Fibroblast of lung (primary cell): ENCODE results near the gene SRRM2. TPM values are rescaled to one million over a fixed set of nuclear protein-coding genes. Genes with fewer than 3 reads are reported as not detected.

Experiments
- DNase-seq, 2 donors: peaks; one replicate each; pipeline versions ENCODE4 v3.0.0 to v3.0.0-alpha.2; 2010; ENCODE audit warnings: low read depth in 2 of 2
- H2AFZ ChIP-seq: 2 replicates; pipeline ENCODE4 v1.5.1; 2012; ENCODE audit warnings: low read length, control low read depth, inconsistent platforms
- H3K27ac ChIP-seq: 2 replicates; pipeline ENCODE4 v1.5.1; 2011; ENCODE audit warnings: low read length, control low read depth; ENCODE audit not compliant: insufficient read depth
- H3K27me3 ChIP-seq: 2 replicates; pipeline ENCODE4 v1.5.1; 2011; ENCODE audit warnings: mild to moderate bottlenecking, low read length; ENCODE audit not compliant: control insufficient read depth, insufficient read depth
- H3K36me3 ChIP-seq: 2 replicates; pipeline ENCODE4 v1.5.1; 2011; ENCODE audit warnings: low read length; ENCODE audit not compliant: control insufficient read depth, insufficient read depth
- H3K4me1 ChIP-seq: 2 replicates; pipeline ENCODE4 v1.5.1; 2011; ENCODE audit warnings: low read length; ENCODE audit not compliant: control insufficient read depth, insufficient read depth; ENCODE audit errors: extremely low read depth
- H3K4me2 ChIP-seq: 2 replicates; pipeline ENCODE4 v1.5.1; 2011; ENCODE audit warnings: low read length, control low read depth; ENCODE audit not compliant: insufficient read depth; ENCODE audit errors: extremely low read depth
- H3K4me3 ChIP-seq, 4 experiments: fragments of 200-600 bp in 1 of 4; sonication (generic) in 1 of 4; replicated peaks in 1 of 4; 2 replicates each; pipeline ENCODE4 v1.5.1; 2011 to 2016; ENCODE audit warnings: low read length in 4 of 4, low read depth in 3 of 4, mild to moderate bottlenecking in 3 of 4, control low read depth in 2 of 4, inconsistent platforms in 1 of 4, mixed read lengths in 1 of 4; ENCODE audit not compliant: insufficient read depth in 1 of 4; ENCODE audit errors: control extremely low read depth in 1 of 4
- H3K79me2 ChIP-seq: 2 replicates; pipeline ENCODE4 v1.5.1; 2012; ENCODE audit warnings: mild to moderate bottlenecking, low read length, inconsistent platforms; ENCODE audit not compliant: control insufficient read depth, insufficient read depth
- H3K9ac ChIP-seq: 2 replicates; pipeline ENCODE4 v1.5.1; 2011; ENCODE audit warnings: mild to moderate bottlenecking, low read length, control low read depth; ENCODE audit not compliant: insufficient read depth
- H3K9me3 ChIP-seq: 2 replicates; pipeline ENCODE4 v1.5.1; 2012; ENCODE audit warnings: low read depth, low read length; ENCODE audit not compliant: control insufficient read depth, insufficient read depth
- H4K20me1 ChIP-seq: 2 replicates; pipeline ENCODE4 v1.5.1; 2011; ENCODE audit warnings: low read length; ENCODE audit not compliant: control insufficient read depth, insufficient read depth; ENCODE audit errors: extremely low read depth
- EZH2 ChIP-seq: IDR thresholded peaks from 2 replicates; pipeline ENCODE4 v1.5.1; 2012; ENCODE audit warnings: low read length, control low read depth, mild to moderate bottlenecking; ENCODE audit errors: missing control alignments
- polyA plus RNA-seq, 2 donors: library from polyadenylated mRNA; depleted of rRNA in 1 of 2; stranded (reverse) in 1 of 2; unstranded in 1 of 2; fragments of >200 nt; gene quantifications; 2 replicates each; pipeline ENCODE4 v1.2.1, GENCODE V29; 2011 to 2012; ENCODE audit warnings: missing spikeins in 1 of 2
- total RNA-seq: library from RNA; depleted of rRNA; stranded (reverse); fragments of >200 nt; gene quantifications from 2 replicates; pipeline ENCODE4 v1.2.1, GENCODE V29; 2014
- TF ChIP-seq, protein P1 (sequence below), 2 donors: IDR thresholded peaks in 1 of 2; conservative IDR thresholded peaks in 1 of 2; 1 replicate in 1 of 2; 2 replicates in 1 of 2; pipeline ENCODE4 v1.5.1; 2011 to 2012; ENCODE audit warnings: low read length in 2 of 2, control low read depth in 1 of 2, inconsistent platforms in 1 of 2, low read depth in 1 of 2, mild to moderate bottlenecking in 1 of 2

SRRM2 gene
- total and polyA plus RNA-seq, 2 donors (not counting 1 experiment from before 2014, with no cell fraction given) = 55.2 to 74.3 TPM

DNA sequence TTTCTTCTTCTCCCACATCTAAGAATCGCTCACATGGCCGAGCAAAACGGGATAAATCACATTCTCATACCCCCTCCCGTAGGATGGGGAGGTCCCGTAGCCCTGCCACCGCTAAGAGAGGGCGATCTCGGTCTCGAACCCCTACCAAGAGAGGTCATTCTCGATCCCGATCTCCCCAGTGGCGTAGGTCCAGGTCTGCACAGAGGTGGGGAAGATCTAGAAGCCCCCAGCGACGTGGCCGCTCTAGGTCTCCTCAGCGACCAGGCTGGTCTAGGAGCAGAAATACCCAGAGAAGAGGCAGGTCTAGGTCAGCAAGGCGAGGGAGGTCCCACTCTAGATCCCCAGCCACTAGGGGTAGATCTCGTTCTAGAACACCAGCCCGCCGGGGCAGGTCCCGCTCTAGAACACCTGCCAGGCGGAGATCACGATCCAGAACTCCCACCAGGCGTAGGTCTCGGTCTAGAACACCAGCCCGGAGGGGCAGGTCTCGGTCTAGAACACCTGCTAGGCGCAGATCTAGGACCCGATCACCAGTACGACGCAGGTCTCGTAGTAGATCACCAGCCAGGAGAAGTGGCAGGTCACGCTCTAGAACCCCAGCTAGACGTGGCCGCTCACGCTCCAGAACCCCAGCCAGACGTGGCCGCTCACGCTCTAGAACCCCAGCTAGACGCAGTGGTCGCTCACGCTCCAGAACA is 9.6 kb downstream of the SRRM2 start:
- Histone ChIP-seq H3K79me2 (peaks cover 90% of the 10 kb centered on the region), H3K27me3 (no peaks in the 10 kb centered on the region), H3K27ac (no peak overlapping the region), H3K4me1 (peaks cover 2% of the 10 kb centered on the region), H3K36me3 (peaks cover 66% of the 10 kb centered on the region), H2AFZ (no peak overlapping the region), H4K20me1 (peaks cover 2% of the 10 kb centered on the region), H3K4me2 (no peak overlapping the region), H3K9me3 (no peaks in the 10 kb centered on the region), H3K9ac (no peak overlapping the region), H3K4me3 (no peak overlapping the region)
- DNase-seq = no peak
- TF ChIP-seq, protein P1, sequence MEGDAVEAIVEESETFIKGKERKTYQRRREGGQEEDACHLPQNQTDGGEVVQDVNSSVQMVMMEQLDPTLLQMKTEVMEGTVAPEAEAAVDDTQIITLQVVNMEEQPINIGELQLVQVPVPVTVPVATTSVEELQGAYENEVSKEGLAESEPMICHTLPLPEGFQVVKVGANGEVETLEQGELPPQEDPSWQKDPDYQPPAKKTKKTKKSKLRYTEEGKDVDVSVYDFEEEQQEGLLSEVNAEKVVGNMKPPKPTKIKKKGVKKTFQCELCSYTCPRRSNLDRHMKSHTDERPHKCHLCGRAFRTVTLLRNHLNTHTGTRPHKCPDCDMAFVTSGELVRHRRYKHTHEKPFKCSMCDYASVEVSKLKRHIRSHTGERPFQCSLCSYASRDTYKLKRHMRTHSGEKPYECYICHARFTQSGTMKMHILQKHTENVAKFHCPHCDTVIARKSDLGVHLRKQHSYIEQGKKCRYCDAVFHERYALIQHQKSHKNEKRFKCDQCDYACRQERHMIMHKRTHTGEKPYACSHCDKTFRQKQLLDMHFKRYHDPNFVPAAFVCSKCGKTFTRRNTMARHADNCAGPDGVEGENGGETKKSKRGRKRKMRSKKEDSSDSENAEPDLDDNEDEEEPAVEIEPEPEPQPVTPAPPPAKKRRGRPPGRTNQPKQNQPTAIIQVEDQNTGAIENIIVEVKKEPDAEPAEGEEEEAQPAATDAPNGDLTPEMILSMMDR (conservative IDR thresholded peaks at IDR 0.05 in 1 of 2, IDR thresholded peaks at IDR 0.05 in 1 of 2; ENCODE audit: low read depth in 1 of 2, low read length in 2 of 2) = no peak
- no peak for TF ChIP-seq EZH2

DNA sequence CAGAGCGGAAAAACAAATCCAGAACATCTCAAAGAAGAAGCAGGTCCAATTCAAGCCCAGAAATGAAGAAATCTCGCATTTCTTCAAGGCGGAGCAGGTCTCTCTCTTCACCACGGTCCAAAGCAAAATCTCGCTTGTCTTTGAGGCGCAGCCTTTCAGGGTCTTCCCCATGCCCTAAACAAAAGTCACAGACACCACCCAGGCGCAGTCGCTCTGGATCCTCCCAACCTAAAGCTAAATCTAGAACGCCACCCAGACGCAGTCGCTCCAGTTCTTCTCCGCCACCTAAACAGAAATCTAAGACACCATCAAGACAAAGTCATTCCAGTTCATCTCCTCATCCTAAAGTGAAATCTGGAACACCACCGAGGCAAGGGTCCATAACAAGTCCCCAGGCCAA is 10.3 kb downstream of the SRRM2 start:
- H2AFZ ChIP-seq = no peak overlapping the region
- TF ChIP-seq EZH2 = no peak
- TF ChIP-seq, protein P1 (conservative IDR thresholded peaks at IDR 0.05 in 1 of 2, IDR thresholded peaks at IDR 0.05 in 1 of 2; ENCODE audit: low read depth in 1 of 2, low read length in 2 of 2) = no peak
- H3K79me2 ChIP-seq = peaks cover 90% of the 10 kb centered on the region
- H4K20me1 ChIP-seq = peaks cover 4% of the 10 kb centered on the region
- H3K4me1 ChIP-seq = peaks cover 2% of the 10 kb centered on the region
- H3K36me3 ChIP-seq = peaks cover 68% of the 10 kb centered on the region
- H3K9me3 ChIP-seq = no peaks in the 10 kb centered on the region
- DNase-seq = no peak
- no peak overlapping the region for H3K27ac ChIP-seq
- H3K9ac ChIP-seq = no peak overlapping the region
- H3K4me2 ChIP-seq = no peak overlapping the region
- H3K27me3 ChIP-seq = no peaks in the 10 kb centered on the region
- H3K4me3 ChIP-seq = no peak overlapping the region

DNA sequence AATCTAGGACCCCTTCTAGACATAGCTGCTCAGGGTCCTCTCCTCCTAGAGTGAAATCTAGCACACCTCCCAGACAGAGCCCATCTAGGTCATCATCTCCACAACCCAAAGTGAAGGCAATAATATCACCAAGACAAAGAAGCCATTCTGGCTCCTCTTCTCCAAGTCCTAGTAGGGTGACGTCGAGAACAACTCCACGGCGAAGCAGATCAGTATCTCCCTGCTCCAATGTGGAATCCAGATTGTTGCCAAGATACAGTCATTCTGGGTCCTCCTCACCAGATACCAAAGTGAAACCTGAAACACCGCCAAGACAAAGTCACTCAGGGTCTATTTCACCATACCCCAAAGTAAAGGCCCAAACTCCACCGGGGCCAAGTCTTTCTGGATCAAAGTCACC is 10.7 kb downstream of the SRRM2 start:
- Histone ChIP-seq H3K4me2 (no peak overlapping the region), H3K9me3 (no peaks in the 10 kb centered on the region), H3K79me2 (peaks cover 90% of the 10 kb centered on the region), H3K27me3 (no peaks in the 10 kb centered on the region), H3K4me1 (peaks cover 4% of the 10 kb centered on the region), H2AFZ (no peak overlapping the region), H3K4me3 (no peak overlapping the region), H3K27ac (no peak overlapping the region), H4K20me1 (peaks cover 4% of the 10 kb centered on the region), H3K36me3 (peaks cover 67% of the 10 kb centered on the region), H3K9ac (no peak overlapping the region)
- no peak for DNase-seq
- TF ChIP-seq, protein P1 (conservative IDR thresholded peaks at IDR 0.05 in 1 of 2, IDR thresholded peaks at IDR 0.05 in 1 of 2; ENCODE audit: low read depth in 1 of 2, low read length in 2 of 2) = no peak
- TF ChIP-seq EZH2 = no peak
